Kidney (tissue), 14 donors: ENCODE measurements around the gene TRMT44. TPM values are rescaled to one million over a fixed set of nuclear protein-coding genes. Genes with fewer than 3 reads are reported as not detected.

ENCODE experiments used
- DNase-seq, 5 donors: peaks; one replicate each; pipeline ENCODE4 v3.0.0-alpha.2; 2013 to 2020
- FAIRE-seq: peaks from 2 replicates; lab custom pipeline; 2012; peaks lifted over from hg19 to GRCh38; lab: Jason Lieb, UNC
- H3K27ac ChIP-seq, 2 donors: one replicate each; pipeline ENCODE4 v1.7.0; 2013; ENCODE audit warnings: low read depth in 2 of 2, low read length in 2 of 2, inconsistent platforms in 1 of 2
- H3K27me3 ChIP-seq: one replicate; pipeline ENCODE4 v1.7.1; 2013; ENCODE audit warnings: low read length, inconsistent platforms; ENCODE audit not compliant: control insufficient read depth, insufficient read depth
- H3K36me3 ChIP-seq, 3 donors: one replicate each; pipeline versions ENCODE4 v1.7.0 to v1.7.1; 2013; ENCODE audit warnings: low read length in 3 of 3, control low read depth in 1 of 3, inconsistent platforms in 1 of 3; ENCODE audit not compliant: insufficient read depth in 3 of 3, control insufficient read depth in 2 of 3
- H3K4me1 ChIP-seq, 3 donors: one replicate each; pipeline versions ENCODE4 v1.7.0 to v1.7.1; 2013; ENCODE audit warnings: low read length in 3 of 3, inconsistent platforms in 1 of 3, low read depth in 1 of 3; ENCODE audit not compliant: control insufficient read depth in 2 of 3, insufficient read depth in 2 of 3
- H3K4me3 ChIP-seq, 3 donors: one replicate each; pipeline versions ENCODE4 v1.7.0 to v1.8.1; 2013; ENCODE audit warnings: low read length in 3 of 3, control low read depth in 1 of 3, inconsistent platforms in 1 of 3
- H3K9ac ChIP-seq, 3 donors: one replicate each; pipeline versions ENCODE4 v1.7.0 to v1.7.1; 2013; ENCODE audit warnings: low read length in 3 of 3, control low read depth in 1 of 3, inconsistent platforms in 1 of 3
- H3K9me3 ChIP-seq, 3 donors: one replicate each; pipeline versions ENCODE4 v1.7.0 to v1.7.1; 2013; ENCODE audit warnings: low read length in 3 of 3, control low read depth in 1 of 3, inconsistent platforms in 1 of 3; ENCODE audit not compliant: control insufficient read depth in 2 of 3, insufficient read depth in 1 of 3
- intact Hi-C: fragments of 100-400 bp; cut with DNase I; formaldehyde crosslinking; loops from one replicate; pipeline ENCODE4 v1.11.1; 2022
- polyA plus RNA-seq: library from polyadenylated mRNA; stranded (reverse); fragments of 350-450 nt; fragmentation: Illumina TruSeq; extraction: RNeasy Lipid Tissue Mini Kit (QIAGEN cat#74804); gene quantifications from one replicate; pipeline ENCODE4 v1.2.3, GENCODE V29; 2014; ENCODE audit warnings: low read depth, low replicate concordance; ENCODE audit not compliant: insufficient read depth
- total RNA-seq: library from RNA; stranded (reverse); fragmentation: NEBNext Ultra II Directional; extraction: Animal tissue kit (Norgen Biotek cat#: 25700); gene quantifications from one replicate; pipeline ENCODE4 v1.2.1, GENCODE V29; 2021
- TF ChIP-seq, protein P1 (sequence below): IDR thresholded peaks from 3 replicates; pipeline ENCODE4 v1.5.1; 2012; ENCODE audit warnings: mild to moderate bottlenecking, moderate library complexity, borderline replicate concordance; ENCODE audit not compliant: insufficient read depth; ENCODE audit errors: extremely low read depth
- donor health status: control.
- donor health status: control.
- donor health status: control.
- donor health status: control.
- donor health status: control.
- donor health status: DM: yes; HTN: yes; CAD: no.
- donor health status: Normal renal cell carcinoma (clear cell type).

Gene TRMT44
- total and polyA plus RNA-seq, 2 donors from 2014 or later: 5.1 to 20.1 TPM

DNA sequence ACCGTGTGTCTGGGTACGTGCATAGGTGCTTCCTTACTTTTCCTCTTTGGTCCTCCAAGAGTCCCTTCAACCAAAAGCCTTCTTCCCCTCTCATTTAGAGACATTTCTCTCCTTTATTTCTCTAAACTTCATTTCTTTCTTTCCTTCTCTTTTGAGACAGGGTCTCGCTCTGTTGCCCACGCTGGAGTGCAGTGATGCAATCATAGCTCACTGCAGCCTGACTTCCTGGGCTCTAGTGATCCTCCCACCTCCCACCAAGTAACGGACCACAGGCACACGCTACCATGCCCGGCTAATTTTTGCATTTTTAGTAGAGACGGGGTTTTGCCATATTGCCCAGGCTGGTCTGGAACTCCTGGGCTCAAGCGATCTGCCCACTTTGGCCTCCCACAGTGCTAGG, 42.2 kb upstream of the TRMT44 start:
- Histone ChIP-seq H3K27ac (no peak overlapping the region), H3K4me3 (no peak overlapping the region), H3K9me3 (no peaks in the 10 kb centered on the region), H3K27me3 (no peaks in the 10 kb centered on the region), H3K36me3 (peaks cover 0 to 19% (median 8%) of the 10 kb centered on the region in 3 donors), H3K9ac (no peak overlapping the region), H3K4me1 (peaks cover 7 to 18% (median 12%) of the 10 kb centered on the region in 3 donors)
- intact Hi-C loops: loop anchor here (10.0 kb wide), 1 partner anchor 134 kb away; the partner anchor contains the start of gene HTRA3
- TF ChIP-seq, protein P1, sequence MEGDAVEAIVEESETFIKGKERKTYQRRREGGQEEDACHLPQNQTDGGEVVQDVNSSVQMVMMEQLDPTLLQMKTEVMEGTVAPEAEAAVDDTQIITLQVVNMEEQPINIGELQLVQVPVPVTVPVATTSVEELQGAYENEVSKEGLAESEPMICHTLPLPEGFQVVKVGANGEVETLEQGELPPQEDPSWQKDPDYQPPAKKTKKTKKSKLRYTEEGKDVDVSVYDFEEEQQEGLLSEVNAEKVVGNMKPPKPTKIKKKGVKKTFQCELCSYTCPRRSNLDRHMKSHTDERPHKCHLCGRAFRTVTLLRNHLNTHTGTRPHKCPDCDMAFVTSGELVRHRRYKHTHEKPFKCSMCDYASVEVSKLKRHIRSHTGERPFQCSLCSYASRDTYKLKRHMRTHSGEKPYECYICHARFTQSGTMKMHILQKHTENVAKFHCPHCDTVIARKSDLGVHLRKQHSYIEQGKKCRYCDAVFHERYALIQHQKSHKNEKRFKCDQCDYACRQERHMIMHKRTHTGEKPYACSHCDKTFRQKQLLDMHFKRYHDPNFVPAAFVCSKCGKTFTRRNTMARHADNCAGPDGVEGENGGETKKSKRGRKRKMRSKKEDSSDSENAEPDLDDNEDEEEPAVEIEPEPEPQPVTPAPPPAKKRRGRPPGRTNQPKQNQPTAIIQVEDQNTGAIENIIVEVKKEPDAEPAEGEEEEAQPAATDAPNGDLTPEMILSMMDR: no peak
- no peak for DNase-seq
- FAIRE-seq: no peak

DNA sequence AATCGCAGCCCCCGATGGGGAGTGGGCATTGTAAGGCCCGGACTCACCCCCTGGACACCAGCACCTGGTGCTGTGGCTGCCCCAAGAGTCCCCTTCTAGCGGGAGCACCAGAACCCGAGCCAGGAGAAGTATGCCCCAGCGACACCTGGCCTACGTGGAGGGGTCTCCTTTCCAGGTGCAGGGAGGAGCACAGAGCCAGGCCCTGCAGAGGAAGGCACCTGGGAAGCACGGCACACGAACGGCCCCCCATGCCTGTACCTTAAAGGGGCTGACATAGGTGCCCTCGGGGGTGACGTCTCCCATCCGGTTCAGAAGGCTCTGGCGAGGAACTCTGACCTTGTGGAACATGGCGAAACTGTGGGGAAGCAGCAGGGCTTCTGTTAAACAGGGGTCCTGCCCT, 41.3 kb upstream of the TRMT44 start:
- H3K27ac ChIP-seq: no peak overlapping the region
- intact Hi-C loops: loop anchor here (10.0 kb wide), 1 partner anchor 134 kb away; the partner anchor contains the start of gene HTRA3
- FAIRE-seq: no peak
- H3K4me1 ChIP-seq: peaks cover 1 to 15% (median 4%) of the 10 kb centered on the region in 3 donors
- peak in 1 of 5 donors; percentile 56 for DNase-seq
- no peak overlapping the region for H3K4me3 ChIP-seq
- peaks cover 0 to 16% (median 8%) of the 10 kb centered on the region in 3 donors for H3K36me3 ChIP-seq
- H3K9me3 ChIP-seq: no peaks in the 10 kb centered on the region
- H3K9ac ChIP-seq: no peak overlapping the region
- no peaks in the 10 kb centered on the region for H3K27me3 ChIP-seq
- TF ChIP-seq, protein P1: no peak

- DNase-seq (no peak), FAIRE-seq (no peak)
- H3K4me1 ChIP-seq: peaks cover 0 to 11% (median 0%) of the 10 kb centered on the region in 3 donors
- peaks cover 0 to 27% (median 12%) of the 10 kb centered on the region in 3 donors for H3K36me3 ChIP-seq
- H3K9ac ChIP-seq: no peak overlapping the region
- no peak overlapping the region for H3K27ac ChIP-seq
- H3K9me3 ChIP-seq: no peaks in the 10 kb centered on the region
- TF ChIP-seq, protein P1: no peak
- H3K27me3 ChIP-seq: no peaks in the 10 kb centered on the region
- intact Hi-C loops: loop anchor here (10.0 kb wide), 1 partner anchor 156 kb away; no protein-coding TSS in a partner anchor
- H3K4me3 ChIP-seq: no peak overlapping the region
Measured at GRCh38 chr4:8400632-8401325, 39.8 kb upstream of the TRMT44 start.
